PC-3 (cell line): Measurements from ENCODE around the gene SENP1.

Source experiments
- EZH2phosphoT487 ChIP-seq: fragments of 300-600 bp; sonication (generic); IDR thresholded peaks from 2 replicates; pipeline ENCODE4 v1.6.1; 2018; ENCODE audit warnings: mild to moderate bottlenecking, antibody characterized with exemption, low read length, borderline replicate concordance
- TF ChIP-seq, protein P1 (sequence below): fragments of 300-600 bp; sonication (generic); conservative IDR thresholded peaks from 2 replicates; pipeline ENCODE4 v1.5.1; 2017; ENCODE audit warnings: antibody characterized with exemption, low read depth, mild to moderate bottlenecking, low read length

DNA sequence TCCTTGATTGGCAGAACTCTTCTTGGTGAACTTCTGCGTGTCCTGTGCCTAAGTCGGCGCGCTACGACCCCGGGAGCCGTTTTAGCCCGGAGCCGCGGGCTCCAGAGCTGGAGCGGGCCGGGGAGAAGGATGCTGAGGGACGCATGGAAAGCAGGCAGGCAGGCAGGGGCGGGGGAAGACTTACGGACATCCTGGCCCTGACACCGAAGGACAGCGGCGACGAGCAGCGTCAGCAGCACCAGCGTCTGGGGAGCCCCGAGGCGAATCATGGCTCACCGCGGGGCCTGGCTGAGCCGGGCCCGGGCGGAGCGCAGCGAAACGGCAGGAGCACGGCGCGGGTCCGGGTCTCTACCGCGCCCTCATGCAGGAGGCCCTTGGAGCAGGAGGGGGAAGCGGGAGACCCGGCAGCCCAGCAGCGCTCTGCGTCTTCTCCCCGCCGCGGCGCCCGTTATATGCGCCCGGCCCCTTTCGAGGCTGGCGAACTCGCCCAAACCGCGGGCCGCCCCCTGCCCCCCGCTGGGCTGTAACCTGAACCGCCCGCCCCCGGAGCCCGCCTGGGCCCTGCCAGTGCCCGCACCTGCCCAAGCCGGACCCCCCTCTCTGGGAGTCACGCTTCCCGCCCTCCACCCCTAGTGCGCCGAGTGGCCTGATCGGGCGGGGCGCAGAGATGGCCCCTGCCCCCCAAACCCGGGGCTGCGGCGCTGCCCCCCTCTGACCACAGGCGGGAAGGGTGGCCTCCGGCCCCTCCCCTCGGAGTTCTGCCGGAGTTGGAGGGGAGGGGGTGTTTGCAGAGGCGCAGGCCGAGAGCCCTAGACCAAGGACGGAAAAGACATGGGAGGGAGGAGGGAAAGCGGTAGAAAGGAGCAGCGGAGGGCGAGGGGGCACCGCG, 101.6 kb downstream of the SENP1 start, which contains the start of gene COL2A1:
- TF ChIP-seq, protein P1, sequence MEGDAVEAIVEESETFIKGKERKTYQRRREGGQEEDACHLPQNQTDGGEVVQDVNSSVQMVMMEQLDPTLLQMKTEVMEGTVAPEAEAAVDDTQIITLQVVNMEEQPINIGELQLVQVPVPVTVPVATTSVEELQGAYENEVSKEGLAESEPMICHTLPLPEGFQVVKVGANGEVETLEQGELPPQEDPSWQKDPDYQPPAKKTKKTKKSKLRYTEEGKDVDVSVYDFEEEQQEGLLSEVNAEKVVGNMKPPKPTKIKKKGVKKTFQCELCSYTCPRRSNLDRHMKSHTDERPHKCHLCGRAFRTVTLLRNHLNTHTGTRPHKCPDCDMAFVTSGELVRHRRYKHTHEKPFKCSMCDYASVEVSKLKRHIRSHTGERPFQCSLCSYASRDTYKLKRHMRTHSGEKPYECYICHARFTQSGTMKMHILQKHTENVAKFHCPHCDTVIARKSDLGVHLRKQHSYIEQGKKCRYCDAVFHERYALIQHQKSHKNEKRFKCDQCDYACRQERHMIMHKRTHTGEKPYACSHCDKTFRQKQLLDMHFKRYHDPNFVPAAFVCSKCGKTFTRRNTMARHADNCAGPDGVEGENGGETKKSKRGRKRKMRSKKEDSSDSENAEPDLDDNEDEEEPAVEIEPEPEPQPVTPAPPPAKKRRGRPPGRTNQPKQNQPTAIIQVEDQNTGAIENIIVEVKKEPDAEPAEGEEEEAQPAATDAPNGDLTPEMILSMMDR = no peak
- peak; percentile 48; the same call in 1 of the 2 replicates for TF ChIP-seq EZH2phosphoT487
